K562 (cell line): ENCODE data around the gene CDK5R2. TPM values are rescaled to one million over a fixed set of nuclear protein-coding genes. Genes with fewer than 3 reads are reported as not detected.

Experiments
- ATAC-seq: fragments of 200-7000 bp; cut with Tn5 transposase; 3 replicates; pipeline ENCODE4 v1.9.1; 2020; ENCODE audit warnings: moderate library complexity
- BruUV-seq: library from RNA; stranded (reverse); fragments of 400-500 nt; replicated peaks from 2 replicates; lab custom pipeline; 2021; lab: Mats Ljungman, UMichigan
- CTCF ChIA-PET: fragments of 300-600 bp; formaldehyde crosslinking; extraction: SDS; loops from one replicate; lab custom pipeline; 2021; ENCODE audit warnings: low intra/inter-chr PET ratio; lab: Yijun Ruan, JAX
- POLR2A ChIA-PET: fragments of 300-600, 350-650 bp; sonication (Branson Sonifier 250); formaldehyde crosslinking; extraction: SDS; loops from one replicate; lab custom pipeline; 2021; ENCODE audit warnings: antibody characterized with exemption, inconsistent platforms; lab: Yijun Ruan, JAX
- DNase-seq, 4 experiments: peaks; one replicate each; pipeline versions ENCODE4 v3.0.0 to v3.0.0-alpha.2; 2011 to 2018; ENCODE audit warnings: low spot score in 3 of 4, mixed read lengths in 3 of 4; ENCODE audit errors: extremely low read depth in 1 of 4
- FAIRE-seq: peaks from 2 replicates; lab custom pipeline; 2011; peaks lifted over from hg19 to GRCh38; lab: Jason Lieb, UNC
- H2AFZ ChIP-seq: 2 replicates; pipeline ENCODE4 v1.6.0; 2011; ENCODE audit warnings: low read depth, low read length, control low read depth, inconsistent platforms
- H3K27ac ChIP-seq: fragments of 200-600 bp; 3 replicates; pipeline ENCODE4 v1.8.0; 2011; ENCODE audit warnings: low read depth, mild to moderate bottlenecking, control low read depth, inconsistent platforms, low read length, moderate library complexity, mixed read lengths; ENCODE audit errors: extremely low read depth
- H3K27me3 ChIP-seq, 2 experiments: fragments of 300-600 bp in 1 of 2; 2 replicates in 1 of 2; 3 replicates in 1 of 2; pipeline versions ENCODE4 v1.6.0 to v1.8.0; 2011; ENCODE audit warnings: inconsistent platforms in 2 of 2, low read length in 2 of 2, mild to moderate bottlenecking in 1 of 2, mixed read lengths in 1 of 2, moderate library complexity in 1 of 2; ENCODE audit not compliant: control insufficient read depth in 2 of 2, insufficient read depth in 2 of 2
- H3K36me3 ChIP-seq: fragments of 300-600 bp; 3 replicates; pipeline ENCODE4 v1.8.0; 2011; ENCODE audit warnings: mild to moderate bottlenecking, low read length, inconsistent platforms; ENCODE audit not compliant: control insufficient read depth, insufficient read depth
- H3K4me1 ChIP-seq, 2 experiments: fragments of 200-600 bp in 1 of 2; replicated peaks in 1 of 2; 2 replicates in 1 of 2; 3 replicates in 1 of 2; pipeline versions ENCODE4 v1.5.1 to v1.8.0; 2011; ENCODE audit warnings: inconsistent platforms in 2 of 2, low read length in 2 of 2, mild to moderate bottlenecking in 1 of 2, mixed read lengths in 1 of 2, moderate library complexity in 1 of 2; ENCODE audit not compliant: control insufficient read depth in 2 of 2, insufficient read depth in 2 of 2
- H3K4me2 ChIP-seq: 2 replicates; pipeline ENCODE4 v1.6.1; 2011; ENCODE audit warnings: low read length, control low read depth, inconsistent platforms, mixed read lengths; ENCODE audit not compliant: insufficient read depth
- H3K4me3 ChIP-seq: fragments of 200-600 bp; sonication (generic), shearing (Covaris generic); 2 replicates; pipeline ENCODE4 v1.5.1; 2016; ENCODE audit warnings: control low read depth, inconsistent platforms
- H3K79me2 ChIP-seq: fragments of 200-600 bp; 3 replicates; pipeline ENCODE4 v1.8.0; 2011; ENCODE audit warnings: low read length, inconsistent platforms; ENCODE audit not compliant: control insufficient read depth, insufficient read depth
- H3K9ac ChIP-seq, 2 experiments: 2 replicates each; pipeline versions ENCODE4 v1.6.0 to v1.6.1; 2011; ENCODE audit warnings: low read depth in 2 of 2, low read length in 2 of 2, control low read depth in 1 of 2, inconsistent platforms in 1 of 2, mild to moderate bottlenecking in 1 of 2, mixed read lengths in 1 of 2; ENCODE audit not compliant: insufficient read depth in 1 of 2
- H3K9me1 ChIP-seq: one replicate; pipeline ENCODE4 v1.6.0; 2011; ENCODE audit warnings: inconsistent platforms, mild to moderate bottlenecking, low read length, moderate library complexity; ENCODE audit not compliant: control insufficient read depth, insufficient read depth
- H3K9me3 ChIP-seq: replicated peaks from 2 replicates; pipeline ENCODE4 v1.5.1; 2011; ENCODE audit warnings: low read depth, low read length, inconsistent platforms; ENCODE audit not compliant: control insufficient read depth, insufficient read depth
- H4K20me1 ChIP-seq: replicated peaks from 2 replicates; pipeline ENCODE4 v1.6.1; 2011; ENCODE audit warnings: low read length, inconsistent platforms, mixed read lengths; ENCODE audit not compliant: control insufficient read depth, insufficient read depth
- BRF1 ChIP-seq: IDR thresholded peaks from 3 replicates; pipeline ENCODE4 v1.6.1; 2011; ENCODE audit warnings: borderline replicate concordance, mild to moderate bottlenecking; ENCODE audit not compliant: insufficient read length; ENCODE audit errors: extremely low read depth
- EGR1 ChIP-seq: fragments of 450-650 bp; conservative IDR thresholded peaks from 2 replicates; pipeline ENCODE4 v1.6.1; 2017; ENCODE audit warnings: mild to moderate bottlenecking
- GABPB1 ChIP-seq: sonication (generic); formaldehyde crosslinking; IDR thresholded peaks from 2 replicates; pipeline ENCODE4 v1.8.0; 2022; ENCODE audit warnings: mild to moderate bottlenecking, missing genetic modification reagents
- JUND ChIP-seq, 2 experiments: IDR thresholded peaks; 2 replicates in 1 of 2; 3 replicates in 1 of 2; pipeline ENCODE4 v1.6.1; 2011; ENCODE audit warnings: borderline replicate concordance in 2 of 2, low read depth in 2 of 2, low read length in 2 of 2, improper control_type of control experiment in 1 of 2, missing biosample characterization in 1 of 2, missing genetic modification characterization in 1 of 2, missing genetic modification reagents in 1 of 2
- KLF13 ChIP-seq: fragments of 450-650 bp; IDR thresholded peaks from 2 replicates; pipeline ENCODE4 v1.6.1; 2016; ENCODE audit warnings: missing genetic modification characterization, low read depth, mild to moderate bottlenecking, missing compliant biosample characterization, moderate library complexity, borderline replicate concordance
- MAZ ChIP-seq, 2 experiments: fragments of 450-650 bp in 1 of 2; sonication (generic) in 1 of 2; formaldehyde crosslinking; IDR thresholded peaks in 1 of 2; conservative IDR thresholded peaks in 1 of 2; 2 replicates each; pipeline versions ENCODE4 v1.4.0 to v1.5.0; 2020; ENCODE audit warnings: mild to moderate bottlenecking in 1 of 2, missing genetic modification reagents in 1 of 2
- MYC ChIP-seq, 2 experiments: fragments of 250-450 bp in 1 of 2; sonication (Bioruptor Pico) in 1 of 2; IDR thresholded peaks; 2 replicates each; pipeline versions ENCODE4 v1.5.1 to v1.6.1; 2012 to 2021; ENCODE audit warnings: low read depth in 2 of 2, borderline replicate concordance in 1 of 2, improper control_type of control experiment in 1 of 2, low read length in 1 of 2, mild to moderate bottlenecking in 1 of 2, moderate library complexity in 1 of 2
- SP1 ChIP-seq: sonication (generic); formaldehyde crosslinking; IDR thresholded peaks from 2 replicates; pipeline ENCODE4 v1.8.1; 2022; ENCODE audit warnings: mild to moderate bottlenecking, missing genetic modification reagents
- TEAD4 ChIP-seq, 2 experiments: sonication (generic) in 1 of 2; formaldehyde crosslinking in 1 of 2; IDR thresholded peaks; 2 replicates each; pipeline versions ENCODE4 v1.6.1 to v1.8.0; 2012 to 2022; ENCODE audit warnings: borderline replicate concordance in 1 of 2, inconsistent platforms in 1 of 2, low read length in 1 of 2, mild to moderate bottlenecking in 1 of 2, missing genetic modification reagents in 1 of 2
- ZNF143 ChIP-seq: sonication (generic); formaldehyde crosslinking; IDR thresholded peaks from 2 replicates; pipeline ENCODE4 v1.9.0; 2022; ENCODE audit warnings: mild to moderate bottlenecking, missing genetic modification reagents
- ZNF263 ChIP-seq: sonication (generic); formaldehyde crosslinking; IDR thresholded peaks from 2 replicates; pipeline ENCODE4 v1.8.0; 2022; ENCODE audit warnings: mild to moderate bottlenecking, missing genetic modification reagents, borderline replicate concordance
- ZNF707 ChIP-seq: fragments of 250-450 bp; sonication (Bioruptor Pico); conservative IDR thresholded peaks from 2 replicates; pipeline ENCODE4 v1.8.0; 2022; ENCODE audit warnings: inconsistent platforms, mild to moderate bottlenecking, moderate library complexity
- WGBS: fragments of 100-300 bp; shearing (Covaris generic); methylation state at CpG from one replicate; pipeline ENCODE4 v1.1.6; 2016; ENCODE audit warnings: low coverage, mixed read lengths; ENCODE audit not compliant: insufficient coverage; ENCODE audit errors: missing lambda C conversion rate; 5-methylcytosine and 5-hydroxymethylcytosine counted together
- in situ Hi-C: fragments of 300-500 bp; cut with MboI; formaldehyde crosslinking; loops from 4 replicates; pipeline ENCODE4 v1.15.0; 2018; ENCODE audit warnings: inconsistent platforms, mixed read lengths
- intact Hi-C: fragments of 100-400 bp; cut with micrococcal nuclease; formaldehyde crosslinking; loops from 2 replicates; pipeline ENCODE4 v1.14.2; 2022
- polyA plus RNA-seq, 8 experiments: library from polyadenylated mRNA; depleted of rRNA in 4 of 8; stranded (reverse) in 5 of 8; unstranded in 3 of 8; fragments of >200 nt; fragmentation: Nextera tagmentation in 2 of 8; fragmentation: Illumina TruSeq in 1 of 8; extraction: Ambion mirVana in 2 of 8; extraction: Trizol in 1 of 8; gene quantifications; 2 replicates each; pipeline versions ENCODE4 v1.2.1 to v1.2.3, GENCODE V29; 2011 to 2014; ENCODE audit warnings: inconsistent platforms in 1 of 8, missing spikeins in 1 of 8
- total RNA-seq, 7 experiments: library from RNA; depleted of rRNA in 6 of 7; stranded (reverse); fragments of >200 nt in 6 of 7; fragmentation: Illumina TruSeq in 2 of 7; extraction: Trizol in 2 of 7; gene quantifications; 2 replicates each; pipeline versions ENCODE4 v1.2.1 to v1.2.3, GENCODE V29; 2011 to 2021; ENCODE audit warnings: low replicate concordance in 1 of 7
- TF ChIP-seq, protein P1 (sequence below): fragments of 450-650 bp; IDR thresholded peaks from 2 replicates; pipeline ENCODE4 v1.6.1; 2016; ENCODE audit warnings: missing biosample characterization, missing genetic modification characterization
- TF ChIP-seq, protein P2 (sequence below): sonication (generic); formaldehyde crosslinking; IDR thresholded peaks from 2 replicates; pipeline ENCODE4 v1.5.0; 2020; ENCODE audit warnings: missing genetic modification reagents

The CDK5R2 gene
- total and polyA plus RNA-seq, 9 of the 15 experiments (the other 6 are each of a cell fraction or from before 2014, with no cell fraction given), result 0.09 TPM; not detected in 8

DNA sequence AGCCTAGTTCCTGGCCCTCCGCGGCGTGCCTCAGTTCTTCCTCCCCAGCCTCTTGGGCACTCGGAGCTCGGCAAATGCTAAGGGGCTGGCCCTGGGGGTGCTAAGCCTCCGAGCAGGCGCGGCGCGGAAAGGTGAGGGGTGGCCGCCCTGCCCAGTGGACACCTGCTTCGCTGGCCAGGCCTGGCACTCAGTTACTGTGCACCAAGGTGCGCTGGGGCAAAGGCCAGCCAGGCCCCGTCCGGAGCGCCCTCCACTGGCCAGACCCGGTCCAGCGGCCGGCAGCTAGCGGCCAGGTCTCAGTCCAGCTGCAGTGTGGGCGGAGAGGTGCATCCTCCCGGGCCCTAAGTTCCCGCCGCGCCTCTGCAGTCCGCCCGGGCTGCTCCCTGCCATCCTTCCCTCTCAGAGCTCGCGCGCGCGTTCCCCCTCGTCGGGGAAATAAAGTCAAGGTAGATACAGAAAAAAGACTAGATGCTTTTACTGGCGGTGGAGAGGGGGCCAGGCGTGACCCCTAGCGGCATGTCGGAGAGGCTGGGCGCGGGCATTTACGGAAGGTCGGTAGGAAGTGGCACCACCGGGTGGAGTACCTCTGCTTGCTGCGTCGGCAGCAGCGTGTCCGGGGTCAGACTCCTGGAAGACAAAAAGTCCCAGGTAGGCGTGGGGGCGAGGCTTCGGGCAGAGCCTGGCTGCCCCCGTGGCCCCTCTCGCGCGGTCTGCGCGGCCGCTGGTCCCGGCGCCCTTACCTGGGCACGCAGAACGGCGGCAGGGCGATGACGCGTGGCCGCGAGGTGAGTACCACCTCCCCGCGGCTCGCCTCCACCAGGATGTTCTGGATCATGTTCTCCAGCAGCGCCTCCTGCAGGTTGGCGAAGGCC, 43.2 kb downstream of the CDK5R2 start:
- DNase-seq (peak; percentile 74 to 83 (median 82)), FAIRE-seq (no peak), ATAC-seq (peak; percentile 95)
- ChIA-PET CTCF (no interaction called here), POLR2A (interaction anchor here (0.6 to 0.8 kb wide), 2 partner anchors 122 to 428 kb away, joined by 3 read pairs; no protein-coding TSS in a partner anchor)
- no TSS peak for BruUV-seq
- Histone ChIP-seq H3K36me3 (no peaks in the 10 kb centered on the region), H3K9me1 (no peaks in the 10 kb centered on the region), H4K20me1 (no peaks in the 10 kb centered on the region), H3K4me3 (no peak overlapping the region), H3K9me3 (no peaks in the 10 kb centered on the region), H3K79me2 (no peaks in the 10 kb centered on the region), H3K9ac (no peak overlapping the region), H3K27me3 (peaks cover 0 to 32% of the 10 kb centered on the region in 2 experiments; a peak in 2 of 5 replicates), H3K27ac (no peak overlapping the region), H3K4me1 (peaks cover 9 to 32% of the 10 kb centered on the region in 2 experiments), H2AFZ (peak overlapping the region; percentile 66; the same call in 1 of the 2 replicates), H3K4me2 (peak overlapping the region; percentile 50)
- intact Hi-C loops, result no loop called here
- in situ Hi-C loops, result no loop called here
- 19% methylated on average over 35 of the region's 72 CpGs for WGBS
- TF ChIP-seq MYC (IDR thresholded peaks at IDR 0.05; ENCODE audit: low read depth, low read length), result peak; percentile 15; the same call in 1 of the 2 replicates
- no peak for TF ChIP-seq MYC (CRISPR knock-in tag; IDR thresholded peaks at IDR 0.05; ENCODE audit: borderline replicate concordance, low read depth)
- TF ChIP-seq, protein P1, sequence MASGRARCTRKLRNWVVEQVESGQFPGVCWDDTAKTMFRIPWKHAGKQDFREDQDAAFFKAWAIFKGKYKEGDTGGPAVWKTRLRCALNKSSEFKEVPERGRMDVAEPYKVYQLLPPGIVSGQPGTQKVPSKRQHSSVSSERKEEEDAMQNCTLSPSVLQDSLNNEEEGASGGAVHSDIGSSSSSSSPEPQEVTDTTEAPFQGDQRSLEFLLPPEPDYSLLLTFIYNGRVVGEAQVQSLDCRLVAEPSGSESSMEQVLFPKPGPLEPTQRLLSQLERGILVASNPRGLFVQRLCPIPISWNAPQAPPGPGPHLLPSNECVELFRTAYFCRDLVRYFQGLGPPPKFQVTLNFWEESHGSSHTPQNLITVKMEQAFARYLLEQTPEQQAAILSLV, result no peak
- no peak for TF ChIP-seq BRF1
- peak; percentile 80 for TF ChIP-seq EGR1
- TF ChIP-seq ZNF143, result no peak
- no peak for TF ChIP-seq ZNF263
- 0 out of 2 replicates have a peak, but pooled peaks have one; percentile 22 for TF ChIP-seq JUND (IDR thresholded peaks at IDR 0.05; ENCODE audit: borderline replicate concordance, low read depth, low read length)
- no peak for TF ChIP-seq JUND (tag; IDR thresholded peaks at IDR 0.05; ENCODE audit: borderline replicate concordance, low read depth, low read length)
- peak; percentile 56; the same call in 1 of the 2 replicates for TF ChIP-seq GABPB1
- TF ChIP-seq MAZ (CRISPR knock-in tag; conservative IDR thresholded peaks at IDR 0.05 in 1 of 2, IDR thresholded peaks at IDR 0.05 in 1 of 2), result peak; percentile 31 to 92; a peak in 3 of 4 replicates
- TF ChIP-seq, protein P2, sequence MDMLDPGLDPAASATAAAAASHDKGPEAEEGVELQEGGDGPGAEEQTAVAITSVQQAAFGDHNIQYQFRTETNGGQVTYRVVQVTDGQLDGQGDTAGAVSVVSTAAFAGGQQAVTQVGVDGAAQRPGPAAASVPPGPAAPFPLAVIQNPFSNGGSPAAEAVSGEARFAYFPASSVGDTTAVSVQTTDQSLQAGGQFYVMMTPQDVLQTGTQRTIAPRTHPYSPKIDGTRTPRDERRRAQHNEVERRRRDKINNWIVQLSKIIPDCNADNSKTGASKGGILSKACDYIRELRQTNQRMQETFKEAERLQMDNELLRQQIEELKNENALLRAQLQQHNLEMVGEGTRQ (CRISPR knock-in tag), result no peak
- TF ChIP-seq KLF13 (tag), result no peak
- TF ChIP-seq ZNF707 (CRISPR knock-in tag), result no peak
- TF ChIP-seq TEAD4 (IDR thresholded peaks at IDR 0.05; ENCODE audit: low read length), result no peak
- no peak for TF ChIP-seq TEAD4 (CRISPR knock-in tag; IDR thresholded peaks at IDR 0.05; ENCODE audit: borderline replicate concordance)
- 0 out of 2 replicates have a peak, but pooled peaks have one; percentile 33 for TF ChIP-seq SP1 (CRISPR knock-in tag)
